ENCODE results near the gene SAG. TPM values are rescaled to one million over a fixed set of nuclear protein-coding genes. Genes with fewer than 3 reads are reported as not detected.

SAG gene
- total RNA-seq, 1 experiment from 2014 or later: not detected

DNA sequence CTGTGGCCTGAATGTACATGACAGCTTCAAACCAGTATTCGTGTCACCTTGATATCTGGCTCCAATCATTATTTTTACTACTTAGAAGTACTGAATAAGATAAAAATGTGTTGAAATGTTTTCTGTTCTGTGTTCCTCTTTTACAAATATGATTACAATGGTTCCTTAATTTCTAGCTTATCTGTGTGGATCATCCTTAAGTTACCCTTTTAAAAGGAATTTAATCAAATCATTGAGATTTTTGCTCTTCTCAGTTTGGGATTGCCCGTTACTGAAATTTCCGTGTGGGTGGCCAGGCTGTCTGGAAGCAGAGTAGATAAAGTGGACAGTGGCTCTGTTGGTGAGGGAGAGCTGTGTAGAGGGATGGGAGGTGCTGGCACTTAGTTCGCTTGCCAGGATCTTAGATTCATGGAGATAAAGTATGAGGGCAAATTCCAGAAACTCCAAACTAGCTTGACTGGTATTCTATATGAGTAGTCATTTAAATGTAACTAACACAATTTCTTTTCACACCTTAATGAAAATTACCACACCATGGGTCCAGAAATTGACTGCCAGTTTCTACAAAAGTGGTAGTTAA, 27.4 kb upstream of the SAG start:
- Histone ChIP-seq H3K9me3 (no peaks in the 10 kb centered on the region), H3K36me3 (peaks cover 95% of the 10 kb centered on the region), H3K4me3 (no peak overlapping the region), H3K27me3 (no peaks in the 10 kb centered on the region)
- no peak for DNase-seq

DNA sequence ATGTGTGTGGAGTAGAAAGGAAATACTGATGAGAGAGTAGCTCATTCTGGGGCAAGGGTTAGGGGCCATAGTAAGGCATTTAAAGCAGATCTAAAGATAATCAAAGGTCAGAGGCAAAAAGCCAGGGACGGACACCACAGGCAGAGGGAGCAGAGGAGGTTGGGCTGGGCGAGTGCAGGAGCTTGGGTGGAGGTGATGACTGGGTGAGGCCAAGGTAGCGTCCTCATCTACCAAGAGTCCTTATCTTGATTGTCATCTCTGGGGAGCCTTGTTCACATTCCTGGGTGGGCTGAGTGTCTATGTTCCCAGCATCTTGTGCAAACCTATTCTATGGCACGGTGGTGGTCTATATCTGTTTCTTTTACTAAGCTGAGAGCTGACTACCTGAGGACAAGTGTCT, 26.1 kb upstream of the SAG start:
- H3K4me3 ChIP-seq: no peak overlapping the region
- no peak for DNase-seq
- peaks cover 85% of the 10 kb centered on the region for H3K36me3 ChIP-seq

GRCh38 chr2:233281992-233282603, 25.5 kb upstream of the SAG start:
- Histone ChIP-seq H3K9me3 (no peaks in the 10 kb centered on the region), H3K27me3 (no peaks in the 10 kb centered on the region), H3K36me3 (peaks cover 85% of the 10 kb centered on the region), H3K4me3 (no peak overlapping the region)
- DNase-seq: no peak

More for the DNA sequence above, 26.1 kb upstream of the SAG start:
- H3K27me3 ChIP-seq: no peaks in the 10 kb centered on the region
- no peaks in the 10 kb centered on the region for H3K9me3 ChIP-seq

DNA sequence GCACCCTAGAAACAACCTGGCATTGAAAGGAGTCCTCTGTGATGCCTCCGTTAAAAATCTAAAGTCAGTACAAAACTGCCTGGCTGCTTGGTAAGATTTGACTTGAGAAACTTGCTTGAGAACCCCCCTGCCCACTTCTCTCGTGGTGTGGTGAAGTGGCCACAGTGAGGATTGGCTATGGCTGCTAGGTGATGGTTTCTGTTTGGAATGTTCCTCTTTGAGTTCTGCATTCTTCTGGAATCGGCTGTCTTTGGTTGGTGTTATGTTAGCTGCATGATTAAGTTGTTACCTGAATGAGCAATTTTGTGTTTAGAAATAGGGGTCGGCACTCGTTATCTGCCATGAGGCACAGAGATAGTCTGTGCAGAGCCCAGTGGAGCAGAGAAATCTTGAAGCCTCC, 21.7 kb upstream of the SAG start:
- H3K9me3 ChIP-seq: no peaks in the 10 kb centered on the region
- peaks cover 79% of the 10 kb centered on the region for H3K36me3 ChIP-seq
- no peak overlapping the region for H3K4me3 ChIP-seq
- H3K27me3 ChIP-seq: no peaks in the 10 kb centered on the region
- no peak for DNase-seq

DNA sequence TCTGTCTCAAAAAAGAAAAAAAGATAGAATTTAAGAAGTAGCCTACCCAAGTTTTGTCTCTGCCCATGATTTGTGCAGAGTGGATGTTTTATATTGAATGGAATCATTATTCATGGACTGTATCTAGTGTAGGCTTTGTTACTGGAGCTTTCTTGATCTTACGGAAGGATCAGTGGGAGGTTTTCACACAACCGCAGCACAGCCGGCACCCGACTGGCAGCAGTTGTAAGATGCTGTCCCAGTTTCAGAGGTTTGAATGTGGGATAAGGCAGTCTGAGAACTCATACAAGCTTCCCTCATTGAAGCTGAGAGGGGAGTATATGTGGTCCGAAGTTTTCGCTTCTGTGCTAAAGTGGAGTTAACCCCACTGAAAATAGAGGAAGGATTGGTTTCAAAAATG, 19.7 kb upstream of the SAG start:
- Histone ChIP-seq H3K27me3 (no peaks in the 10 kb centered on the region), H3K9me3 (no peaks in the 10 kb centered on the region), H3K4me3 (no peak overlapping the region), H3K36me3 (peaks cover 79% of the 10 kb centered on the region)
- DNase-seq: no peak

DNA sequence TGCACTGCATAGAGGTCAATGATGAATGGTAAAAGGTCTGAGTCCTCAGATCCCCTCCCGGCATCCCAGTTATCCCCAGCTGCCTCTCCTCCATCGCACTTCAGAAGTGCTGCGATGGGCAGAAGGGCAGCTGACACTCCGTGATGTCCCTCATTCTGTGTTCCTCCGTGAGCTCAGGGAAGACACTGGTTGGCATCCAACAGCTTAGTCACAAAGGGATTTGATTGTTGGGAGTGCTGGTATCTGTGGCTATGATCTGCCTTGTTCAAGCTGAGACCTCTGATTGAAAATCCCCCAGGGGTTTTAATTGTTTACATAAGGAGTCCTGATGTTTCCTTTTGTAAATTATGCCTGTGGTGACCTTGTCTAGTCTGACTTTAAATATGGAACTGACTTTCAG, 19.0 kb upstream of the SAG start:
- no peaks in the 10 kb centered on the region for H3K27me3 ChIP-seq
- peaks cover 76% of the 10 kb centered on the region for H3K36me3 ChIP-seq
- no peak for DNase-seq
- no peaks in the 10 kb centered on the region for H3K9me3 ChIP-seq
- no peak overlapping the region for H3K4me3 ChIP-seq

GRCh38 chr2:233289648-233290047, 18.0 kb upstream of the SAG start:
- no peak overlapping the region for H3K4me3 ChIP-seq
- no peaks in the 10 kb centered on the region for H3K9me3 ChIP-seq
- no peaks in the 10 kb centered on the region for H3K27me3 ChIP-seq
- peaks cover 78% of the 10 kb centered on the region for H3K36me3 ChIP-seq
- no peak for DNase-seq

GRCh38 chr2:233290051-233290845, 17.4 kb upstream of the SAG start:
- no peak for DNase-seq
- H3K27me3 ChIP-seq: no peaks in the 10 kb centered on the region

GRCh38 chr2:233295891-233296290, 11.7 kb upstream of the SAG start:
- DNase-seq: no peak
- Histone ChIP-seq H3K27me3 (no peaks in the 10 kb centered on the region), H3K36me3 (peaks cover 42% of the 10 kb centered on the region), H3K4me3 (no peak overlapping the region), H3K9me3 (no peaks in the 10 kb centered on the region)

More at GRCh38 chr2:233290051-233290845, 17.4 kb upstream of the SAG start:
- no peak overlapping the region for H3K4me3 ChIP-seq
- H3K9me3 ChIP-seq: no peaks in the 10 kb centered on the region
- peaks cover 77% of the 10 kb centered on the region for H3K36me3 ChIP-seq

GRCh38 chr2:233297076-233297475, 10.5 kb upstream of the SAG start:
- Histone ChIP-seq H3K4me3 (no peak overlapping the region), H3K36me3 (peaks cover 30% of the 10 kb centered on the region), H3K27me3 (no peaks in the 10 kb centered on the region), H3K9me3 (no peaks in the 10 kb centered on the region)
- DNase-seq: no peak

DNA sequence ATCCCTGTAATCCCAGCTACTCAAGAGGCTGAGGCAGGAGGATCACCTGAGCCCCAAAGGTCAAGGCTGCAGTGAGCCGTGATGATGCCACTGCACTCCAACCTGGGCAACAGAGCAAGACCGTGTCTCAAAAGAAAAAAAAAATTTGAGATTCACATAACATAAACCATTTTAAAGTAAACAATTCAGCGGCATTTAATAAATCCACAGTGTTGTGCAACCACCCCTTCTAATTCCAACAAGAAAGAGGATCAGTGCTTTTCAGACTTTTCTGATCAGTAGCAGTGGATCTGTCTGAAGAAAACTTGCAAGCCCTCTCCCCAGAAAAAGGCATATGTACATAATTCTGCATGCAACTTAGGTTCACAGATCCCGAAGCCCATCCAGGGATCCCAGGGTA, 7.2 kb upstream of the SAG start:
- no peaks in the 10 kb centered on the region for H3K27me3 ChIP-seq
- H3K9me3 ChIP-seq: no peaks in the 10 kb centered on the region
- DNase-seq: no peak
- H3K36me3 ChIP-seq: peaks cover 3% of the 10 kb centered on the region
- H3K4me3 ChIP-seq: no peak overlapping the region

DNA sequence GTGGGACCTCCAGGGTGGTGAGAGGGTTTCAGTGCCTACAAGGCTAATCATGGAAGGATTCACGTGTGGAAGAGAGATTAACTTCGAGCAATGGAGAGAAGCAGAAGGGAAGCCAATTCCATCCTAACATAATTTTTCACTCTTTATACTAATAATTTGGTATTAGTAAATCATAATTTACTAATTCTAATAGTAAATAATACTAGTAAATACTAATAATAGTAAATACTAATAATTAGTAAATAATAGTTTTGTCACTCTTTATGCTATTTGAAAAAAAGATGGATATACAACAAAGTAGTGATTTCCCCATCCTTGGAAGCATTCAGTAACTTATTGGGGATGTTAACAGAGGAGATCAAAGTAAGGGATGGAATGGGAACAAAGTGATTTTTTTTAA, 6.4 kb upstream of the SAG start:
- Histone ChIP-seq H3K4me3 (no peak overlapping the region), H3K9me3 (no peaks in the 10 kb centered on the region), H3K36me3 (no peaks in the 10 kb centered on the region; the same call in 1 of the 2 replicates), H3K27me3 (no peaks in the 10 kb centered on the region)
- DNase-seq: no peak

DNA sequence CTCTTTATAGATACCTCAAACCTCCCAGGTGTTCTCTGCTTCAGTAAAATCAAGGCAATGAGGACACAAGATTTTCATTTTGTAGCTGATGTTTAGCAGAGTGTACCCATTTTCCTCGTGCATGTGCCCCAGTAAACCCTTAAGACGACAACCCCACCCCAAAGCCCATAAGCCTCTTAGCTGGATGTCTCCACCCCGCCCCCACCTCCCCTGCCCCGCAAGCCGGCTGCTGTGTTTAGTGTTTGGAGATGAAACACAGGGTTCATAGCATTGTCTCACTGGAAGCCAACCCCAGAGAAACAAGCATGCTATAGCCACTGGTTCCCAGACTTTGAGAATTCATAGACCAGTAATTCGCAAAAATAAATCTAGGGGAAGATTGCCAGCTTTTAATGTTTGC, 5.8 kb upstream of the SAG start:
- no peaks in the 10 kb centered on the region for H3K9me3 ChIP-seq
- DNase-seq: no peak
- H3K36me3 ChIP-seq: no peaks in the 10 kb centered on the region
- H3K4me3 ChIP-seq: no peak overlapping the region
- H3K27me3 ChIP-seq: no peaks in the 10 kb centered on the region

DNA sequence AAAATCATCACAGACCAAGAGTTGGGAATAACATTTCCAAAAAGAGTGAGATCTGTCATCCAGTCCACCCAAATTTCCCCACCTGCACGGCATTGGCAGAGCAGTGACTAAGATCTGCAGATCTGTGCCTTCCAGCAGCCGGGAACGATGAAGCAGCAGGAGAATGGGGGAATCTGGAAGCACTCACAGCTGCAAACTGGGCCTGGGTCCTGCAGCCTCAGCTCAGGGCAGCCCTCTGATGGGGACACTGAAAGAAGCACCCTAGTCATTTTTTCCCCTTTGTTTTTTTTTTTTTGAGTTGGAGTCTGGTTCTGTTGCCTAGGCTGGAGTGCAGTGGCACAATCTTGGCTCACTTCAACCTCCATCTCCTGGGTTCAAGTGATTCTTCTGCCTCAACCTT, 4.4 kb upstream of the SAG start:
- Histone ChIP-seq H3K27me3 (no peaks in the 10 kb centered on the region), H3K4me3 (no peak overlapping the region), H3K9me3 (no peaks in the 10 kb centered on the region), H3K36me3 (no peaks in the 10 kb centered on the region)
- DNase-seq: no peak

DNA sequence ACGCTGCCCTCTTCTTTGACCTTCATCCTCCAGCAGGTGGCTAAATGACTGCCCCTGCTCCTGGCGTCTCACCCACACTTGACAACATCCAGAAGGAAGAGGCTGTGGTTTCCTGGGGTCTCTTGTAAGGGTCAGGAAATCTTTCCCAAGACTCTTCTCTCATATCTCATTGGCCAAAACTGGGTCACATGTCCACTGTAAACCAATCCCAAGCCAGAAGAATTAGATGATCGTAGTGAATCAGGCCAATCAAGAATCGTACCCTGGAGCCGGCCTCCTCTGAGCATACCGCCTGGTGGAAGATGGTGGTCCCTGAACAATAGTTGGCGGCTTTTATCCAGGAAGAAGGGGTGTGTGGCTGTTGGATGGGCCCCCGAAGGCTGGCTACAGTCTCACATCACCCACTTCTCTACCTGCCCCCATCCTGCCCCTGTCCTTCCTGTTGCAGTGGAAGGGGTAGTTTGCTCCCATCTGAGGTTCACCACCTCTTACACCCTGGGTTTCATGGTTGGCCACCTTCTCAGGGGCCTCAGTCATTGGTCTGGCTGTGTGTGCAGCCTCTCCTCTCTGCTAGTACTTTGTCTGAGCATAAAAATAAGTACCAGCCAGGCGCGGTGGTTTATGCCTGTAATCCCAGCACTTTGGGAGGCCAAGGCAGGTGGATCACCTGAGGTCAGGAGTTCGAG, 3.8 kb downstream of the SAG start:
- no peak overlapping the region for H3K4me3 ChIP-seq
- H3K27me3 ChIP-seq: no peaks in the 10 kb centered on the region
- H3K36me3 ChIP-seq: no peaks in the 10 kb centered on the region
- H3K9me3 ChIP-seq: no peaks in the 10 kb centered on the region
- no peak for DNase-seq

GRCh38 chr2:233312874-233313273, 5.3 kb downstream of the SAG start:
- DNase-seq: no peak
- no peaks in the 10 kb centered on the region for H3K9me3 ChIP-seq
- no peaks in the 10 kb centered on the region for H3K27me3 ChIP-seq
- no peaks in the 10 kb centered on the region for H3K36me3 ChIP-seq
- no peak overlapping the region for H3K4me3 ChIP-seq

GRCh38 chr2:233314180-233314925, 6.7 kb downstream of the SAG start:
- no peak for DNase-seq

More at GRCh38 chr2:233314180-233314925, 6.7 kb downstream of the SAG start:
- Histone ChIP-seq H3K4me3 (no peak overlapping the region), H3K36me3 (no peaks in the 10 kb centered on the region), H3K9me3 (no peaks in the 10 kb centered on the region), H3K27me3 (no peaks in the 10 kb centered on the region)

All from MG63 (cell line).